Panc1 (cell line): ENCODE data around the gene SLC2A4RG.

Source experiments
- POLR2AphosphoS5 ChIP-seq: IDR thresholded peaks from 2 replicates; pipeline ENCODE4 v1.6.1; 2012; ENCODE audit warnings: mild to moderate bottlenecking, low read depth, low read length, moderate library complexity
- TF ChIP-seq, protein P1 (sequence below): fragments of 450-650 bp; IDR thresholded peaks from 2 replicates; pipeline ENCODE4 v1.5.1; 2017; ENCODE audit warnings: mild to moderate bottlenecking

- TF ChIP-seq, protein P1, sequence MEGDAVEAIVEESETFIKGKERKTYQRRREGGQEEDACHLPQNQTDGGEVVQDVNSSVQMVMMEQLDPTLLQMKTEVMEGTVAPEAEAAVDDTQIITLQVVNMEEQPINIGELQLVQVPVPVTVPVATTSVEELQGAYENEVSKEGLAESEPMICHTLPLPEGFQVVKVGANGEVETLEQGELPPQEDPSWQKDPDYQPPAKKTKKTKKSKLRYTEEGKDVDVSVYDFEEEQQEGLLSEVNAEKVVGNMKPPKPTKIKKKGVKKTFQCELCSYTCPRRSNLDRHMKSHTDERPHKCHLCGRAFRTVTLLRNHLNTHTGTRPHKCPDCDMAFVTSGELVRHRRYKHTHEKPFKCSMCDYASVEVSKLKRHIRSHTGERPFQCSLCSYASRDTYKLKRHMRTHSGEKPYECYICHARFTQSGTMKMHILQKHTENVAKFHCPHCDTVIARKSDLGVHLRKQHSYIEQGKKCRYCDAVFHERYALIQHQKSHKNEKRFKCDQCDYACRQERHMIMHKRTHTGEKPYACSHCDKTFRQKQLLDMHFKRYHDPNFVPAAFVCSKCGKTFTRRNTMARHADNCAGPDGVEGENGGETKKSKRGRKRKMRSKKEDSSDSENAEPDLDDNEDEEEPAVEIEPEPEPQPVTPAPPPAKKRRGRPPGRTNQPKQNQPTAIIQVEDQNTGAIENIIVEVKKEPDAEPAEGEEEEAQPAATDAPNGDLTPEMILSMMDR = no peak
- no peak for TF ChIP-seq POLR2AphosphoS5
Measured at GRCh38 chr20:63782521-63782971, 43.0 kb downstream of the SLC2A4RG start.
